AG09319 (cell line): ENCODE results near the gene KRTAP19-8.

Source experiments
- DNase-seq: peaks from one replicate; pipeline ENCODE4 v3.0.0-alpha.2; 2010; ENCODE audit warnings: low read depth; ENCODE audit errors: extremely low read depth
- TF ChIP-seq, protein P1 (sequence below): IDR thresholded peaks from 2 replicates; pipeline ENCODE4 v1.5.1; 2011; ENCODE audit warnings: low read depth, mild to moderate bottlenecking, inconsistent platforms, low read length, moderate library complexity

The KRTAP19-8 gene, protein sequence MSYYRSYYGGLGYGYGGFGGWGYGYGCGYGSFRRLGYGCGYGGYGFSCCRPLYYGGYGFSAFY

DNA sequence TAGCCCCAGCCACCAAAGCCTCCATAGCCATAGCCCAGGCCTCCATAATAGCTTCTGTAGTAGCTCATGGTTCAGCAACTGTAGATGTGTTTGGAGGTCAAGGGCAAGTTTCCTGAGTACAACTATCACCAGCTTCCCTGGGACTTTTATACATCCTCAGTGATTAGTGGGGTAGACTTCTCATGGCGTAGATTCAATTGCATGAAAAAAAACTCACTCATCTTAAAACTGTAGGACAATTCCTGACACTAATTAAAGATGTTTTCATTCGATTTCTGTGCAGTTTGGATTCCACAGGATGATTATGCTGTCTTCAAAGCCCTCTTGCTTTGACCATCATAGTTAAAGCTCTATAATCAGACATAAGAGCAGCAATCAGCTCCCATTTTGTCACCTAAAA, at the start of gene KRTAP19-8:
TSS of gene KRTAP19-8 (minus strand) at position 101 of the 400 bp plus-strand sequence. CDS start at position 68, 33 bp downstream.
- no peak for DNase-seq
- TF ChIP-seq, protein P1, sequence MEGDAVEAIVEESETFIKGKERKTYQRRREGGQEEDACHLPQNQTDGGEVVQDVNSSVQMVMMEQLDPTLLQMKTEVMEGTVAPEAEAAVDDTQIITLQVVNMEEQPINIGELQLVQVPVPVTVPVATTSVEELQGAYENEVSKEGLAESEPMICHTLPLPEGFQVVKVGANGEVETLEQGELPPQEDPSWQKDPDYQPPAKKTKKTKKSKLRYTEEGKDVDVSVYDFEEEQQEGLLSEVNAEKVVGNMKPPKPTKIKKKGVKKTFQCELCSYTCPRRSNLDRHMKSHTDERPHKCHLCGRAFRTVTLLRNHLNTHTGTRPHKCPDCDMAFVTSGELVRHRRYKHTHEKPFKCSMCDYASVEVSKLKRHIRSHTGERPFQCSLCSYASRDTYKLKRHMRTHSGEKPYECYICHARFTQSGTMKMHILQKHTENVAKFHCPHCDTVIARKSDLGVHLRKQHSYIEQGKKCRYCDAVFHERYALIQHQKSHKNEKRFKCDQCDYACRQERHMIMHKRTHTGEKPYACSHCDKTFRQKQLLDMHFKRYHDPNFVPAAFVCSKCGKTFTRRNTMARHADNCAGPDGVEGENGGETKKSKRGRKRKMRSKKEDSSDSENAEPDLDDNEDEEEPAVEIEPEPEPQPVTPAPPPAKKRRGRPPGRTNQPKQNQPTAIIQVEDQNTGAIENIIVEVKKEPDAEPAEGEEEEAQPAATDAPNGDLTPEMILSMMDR: no peak

DNA sequence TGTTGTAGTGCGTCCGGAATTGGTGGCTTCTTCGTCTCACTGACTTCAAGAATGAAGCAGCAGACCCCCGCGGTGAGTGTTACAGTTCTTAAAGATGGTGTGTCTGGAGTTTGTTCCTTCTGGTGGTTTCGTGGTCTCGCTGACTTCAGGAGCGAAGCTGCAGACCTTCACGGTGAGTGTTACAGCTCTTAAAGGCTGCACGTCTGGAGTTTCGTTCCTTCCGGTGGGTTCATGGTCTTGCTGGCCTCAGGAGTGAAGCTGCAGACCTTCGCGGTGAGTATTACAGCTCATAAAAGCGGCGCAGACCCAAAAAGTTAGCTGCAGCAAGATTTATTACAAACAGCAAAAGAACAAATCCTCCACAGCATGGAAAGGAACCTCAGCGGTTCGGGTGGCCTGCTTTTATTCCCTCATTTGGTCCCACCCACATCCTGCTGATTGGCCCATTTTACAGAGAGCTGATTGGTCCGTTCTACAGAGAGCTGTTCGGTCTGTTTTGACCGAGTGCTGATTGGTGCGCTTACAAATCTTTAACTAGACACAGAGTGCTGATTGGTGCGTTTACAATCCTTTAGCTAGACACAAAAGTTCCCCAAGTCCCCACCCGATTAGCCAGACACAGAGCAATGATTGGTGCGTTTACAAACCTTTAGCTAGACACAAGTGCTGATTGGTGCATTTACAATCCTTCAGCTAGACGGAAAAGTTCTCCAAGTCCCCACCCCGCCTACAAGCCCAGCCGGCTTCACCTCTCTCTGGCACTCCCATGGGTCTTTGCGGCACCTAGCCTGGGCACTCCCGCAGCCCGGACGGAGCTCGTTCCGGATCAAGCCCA, 49.6 kb upstream of the KRTAP19-8 start:
- TF ChIP-seq, protein P1: no peak
- no peak for DNase-seq

DNA sequence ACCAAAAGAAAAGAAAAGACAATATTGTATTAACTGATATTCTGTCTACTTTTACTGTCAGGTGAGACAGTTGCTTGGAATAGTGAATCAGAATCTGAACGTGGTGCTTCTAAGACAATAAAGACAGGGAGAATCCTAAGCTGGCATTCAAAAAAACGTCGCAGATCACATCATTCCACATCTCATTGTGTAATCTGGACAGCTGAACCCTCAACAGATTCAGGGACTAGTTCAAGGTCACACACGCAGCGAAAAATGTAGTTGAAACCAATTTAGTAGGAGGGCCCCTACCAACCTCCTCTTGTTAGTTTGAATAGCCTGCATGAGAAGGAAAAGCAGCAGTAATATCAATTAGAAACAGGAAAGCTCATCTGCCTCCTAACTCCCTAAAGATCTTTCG, 46.4 kb upstream of the KRTAP19-8 start:
- DNase-seq: no peak
- TF ChIP-seq, protein P1: no peak

DNA sequence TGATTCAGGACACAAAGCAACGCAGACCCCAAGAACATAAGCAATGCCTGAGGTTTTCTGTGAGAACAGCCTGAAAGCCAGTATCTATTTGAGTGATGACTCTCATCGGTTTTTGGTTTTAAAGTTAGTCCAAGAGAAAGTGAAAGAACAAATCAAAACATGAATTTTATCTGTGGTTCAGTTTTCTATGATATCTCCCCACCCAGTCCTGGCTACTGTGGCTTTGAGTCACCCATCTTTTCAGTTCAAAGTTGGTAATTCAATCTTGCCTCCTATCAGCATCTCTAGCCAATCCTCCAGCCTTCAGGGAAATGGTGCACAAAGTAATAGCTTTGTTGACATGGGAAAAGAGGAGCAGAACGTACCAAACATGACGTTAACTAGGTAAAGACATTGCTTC, 40.5 kb upstream of the KRTAP19-8 start:
- TF ChIP-seq, protein P1: no peak
- no peak for DNase-seq

DNA sequence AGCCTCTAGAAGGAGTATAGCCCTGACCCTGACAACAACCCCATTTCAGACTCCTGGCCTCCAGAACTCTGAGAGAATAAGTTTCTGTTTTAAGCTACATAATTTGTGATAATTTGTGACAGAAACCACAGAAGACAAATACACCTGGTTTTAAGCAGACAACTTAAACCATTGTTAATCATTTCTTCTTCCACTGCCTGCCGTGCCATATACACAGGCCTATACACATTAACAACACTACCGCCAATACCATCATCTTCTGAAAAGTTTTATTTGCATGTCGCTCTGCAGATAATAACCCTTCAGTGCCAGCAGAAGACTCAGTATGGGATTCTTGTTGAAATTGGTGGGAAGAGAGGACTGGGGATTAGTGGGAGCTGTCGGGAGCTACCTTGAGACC, 39.9 kb upstream of the KRTAP19-8 start:
- DNase-seq: no peak
- TF ChIP-seq, protein P1: no peak

DNA sequence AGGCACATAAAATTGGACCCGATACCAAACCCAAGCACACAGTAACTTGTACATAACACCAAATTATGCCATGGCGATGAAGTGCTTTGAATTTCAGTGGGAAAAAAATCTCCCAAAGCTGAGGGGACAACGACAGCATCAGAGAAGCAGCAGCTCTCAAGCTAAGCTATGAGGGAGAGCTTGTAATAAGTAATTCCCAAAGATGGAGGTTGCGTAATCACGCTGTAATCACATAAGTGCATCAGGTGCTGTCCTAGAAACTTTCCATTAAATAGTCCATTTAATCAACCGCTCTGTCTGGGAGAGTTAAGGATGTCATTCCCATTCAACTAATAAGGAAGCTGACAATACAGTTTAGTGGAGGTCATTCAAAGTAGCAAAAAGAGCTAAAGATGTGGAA, 37.6 kb upstream of the KRTAP19-8 start:
- no peak for DNase-seq
- TF ChIP-seq, protein P1: no peak

DNA sequence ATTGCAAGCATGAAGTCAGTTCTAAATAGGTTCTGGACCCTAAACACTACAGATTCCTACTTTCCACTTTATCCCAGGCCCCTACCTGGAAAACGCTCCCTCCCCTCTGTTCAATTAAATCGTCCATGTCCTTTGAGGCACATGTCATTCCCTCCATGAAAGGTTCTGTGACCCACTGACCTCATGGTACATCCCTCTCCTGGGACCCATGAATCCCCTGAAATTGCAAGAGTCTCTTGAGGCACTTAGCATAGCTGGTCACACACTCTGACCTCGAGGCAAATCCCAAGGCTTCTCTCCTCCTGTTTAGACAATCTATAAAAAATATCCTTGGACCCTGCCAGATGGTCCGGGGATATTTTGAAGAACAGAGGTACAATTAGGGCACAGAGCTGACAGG, 34.3 kb upstream of the KRTAP19-8 start:
- DNase-seq: no peak
- TF ChIP-seq, protein P1: no peak
